Left lung (tissue), 10 donors: ENCODE results near the gene NOM1. TPM values are rescaled to one million over a fixed set of nuclear protein-coding genes. Genes with fewer than 3 reads are reported as not detected.
A peak's percentile ranks its signal among the peaks of the same experiment; 100 is the strongest.

Source experiments
- ATAC-seq: fragments of 200-7000 bp; cut with Tn5 transposase; one replicate; pipeline ENCODE4 v1.9.1; 2020; ENCODE audit warnings: moderate library complexity
- DNase-seq, 4 donors: peaks; one replicate each; pipeline ENCODE4 v3.0.0-alpha.2; 2013 to 2020
- H3K27ac ChIP-seq, 2 donors: fragments of 200-600 bp; sonication (generic) in 1 of 2; one replicate each; pipeline versions ENCODE4 v1.5.0 to v1.8.0; 2020 to 2021
- H3K27me3 ChIP-seq, 2 donors: fragments of 200-600 bp; sonication (generic) in 1 of 2; one replicate each; pipeline versions ENCODE4 v1.5.0 to v1.8.0; 2020 to 2021
- H3K36me3 ChIP-seq, 2 donors: fragments of 200-600 bp; sonication (generic) in 1 of 2; one replicate each; pipeline versions ENCODE4 v1.5.0 to v1.8.0; 2020 to 2021
- H3K4me1 ChIP-seq, 2 donors: fragments of 200-600 bp; one replicate each; pipeline ENCODE4 v1.8.0; 2021
- H3K4me3 ChIP-seq, 2 donors: fragments of 200-600 bp; sonication (generic) in 1 of 2; one replicate each; pipeline versions ENCODE4 v1.5.0 to v1.8.0; 2020 to 2021; ENCODE audit warnings: mild to moderate bottlenecking in 1 of 2
- H3K9me3 ChIP-seq, 2 donors: fragments of 200-600 bp; sonication (generic) in 1 of 2; one replicate each; pipeline versions ENCODE4 v1.5.0 to v1.8.0; 2020 to 2021
- CTCF ChIP-seq, 2 donors: fragments of 200-600 bp; sonication (generic) in 1 of 2; IDR thresholded peaks; one replicate each; pipeline versions ENCODE4 v1.5.0 to v1.8.0; 2021; ENCODE audit warnings: antibody characterized with exemption in 2 of 2
- intact Hi-C, 2 donors: fragments of 100-400 bp; cut with DNase I; formaldehyde crosslinking; loops; one replicate each; pipeline versions ENCODE4 v1.11.2 to v1.14.2; 2022
- polyA plus RNA-seq, 6 donors: library from polyadenylated mRNA; unstranded; fragments of 120-200 nt; gene quantifications; one replicate each; pipeline ENCODE4 v1.2.1, GENCODE V29; 2013; ENCODE audit not compliant: insufficient read length in 6 of 6
- total RNA-seq, 2 donors: library from RNA; stranded (reverse); fragmentation: NEBNext Ultra II Directional; extraction: Animal tissue kit (Norgen Biotek cat#: 25700); gene quantifications; one replicate each; pipeline ENCODE4 v1.2.1, GENCODE V29; 2021
- donor health status: DM: no; HTN: yes; CAD: no.
- donor health status: DM: no; HTN: no; CAD: no.

The NOM1 gene
- total and polyA plus RNA-seq, 8 donors: 14.3 to 36.4 (median 29.4) TPM

- Histone ChIP-seq H3K4me3 (no peak overlapping the region), H3K27ac (no peak overlapping the region), H3K27me3 (peaks cover 98 to 99% of the 10 kb centered on the region in 2 donors), H3K4me1 (peaks cover 6 to 54% of the 10 kb centered on the region in 2 donors), H3K9me3 (no peaks in the 10 kb centered on the region), H3K36me3 (no peaks in the 10 kb centered on the region)
- no peak for DNase-seq
- intact Hi-C loops: no loop called here
- ATAC-seq: no peak
- no peak for TF ChIP-seq CTCF (IDR thresholded peaks at IDR 0.05)
These were observed 55.3 kb downstream of the NOM1 start for GRCh38 chr7:157004521-157005455.

GRCh38 chr7:157005456-157006204 is 56.1 kb downstream of the NOM1 start:
- H3K27me3 ChIP-seq: peaks cover 95 to 98% of the 10 kb centered on the region in 2 donors
- ATAC-seq: no peak
- H3K9me3 ChIP-seq: no peaks in the 10 kb centered on the region
- intact Hi-C loops: no loop called here
- no peak overlapping the region for H3K4me3 ChIP-seq
- peak in 1 of 4 donors; percentile 79 for DNase-seq
- H3K36me3 ChIP-seq: no peaks in the 10 kb centered on the region
- no peak for TF ChIP-seq CTCF (IDR thresholded peaks at IDR 0.05)
- H3K4me1 ChIP-seq: peaks cover 0 to 52% of the 10 kb centered on the region in 2 donors
- no peak overlapping the region for H3K27ac ChIP-seq

- H3K4me3 ChIP-seq: no peak overlapping the region
- DNase-seq (peak in 1 of 4 donors; percentile 78), ATAC-seq (no peak)
- peaks cover 95 to 98% of the 10 kb centered on the region in 2 donors for H3K27me3 ChIP-seq
- no peaks in the 10 kb centered on the region for H3K9me3 ChIP-seq
- intact Hi-C loops: no loop called here
- no peak overlapping the region for H3K27ac ChIP-seq
- TF ChIP-seq CTCF (IDR thresholded peaks at IDR 0.05): no peak
- H3K4me1 ChIP-seq: peaks cover 0 to 54% of the 10 kb centered on the region in 2 donors
- no peaks in the 10 kb centered on the region for H3K36me3 ChIP-seq
These were observed 56.8 kb downstream of the NOM1 start for GRCh38 chr7:157006205-157006747.

- Histone ChIP-seq H3K27me3 (peaks cover 95 to 98% of the 10 kb centered on the region in 2 donors), H3K36me3 (no peaks in the 10 kb centered on the region), H3K27ac (no peak overlapping the region), H3K4me1 (peaks cover 0 to 55% of the 10 kb centered on the region in 2 donors), H3K9me3 (no peaks in the 10 kb centered on the region), H3K4me3 (no peak overlapping the region)
- ATAC-seq (no peak), DNase-seq (no peak)
- no peak for TF ChIP-seq CTCF (IDR thresholded peaks at IDR 0.05)
- intact Hi-C loops: no loop called here
These were observed 57.4 kb downstream of the NOM1 start for GRCh38 chr7:157006829-157007469.
